HepG2 (cell line): ENCODE data around the gene FUT3.
A peak's percentile ranks its signal among the peaks of the same experiment; 100 is the strongest.

Experiments used
- FOSL2 ChIP-seq: sonication (generic); formaldehyde crosslinking; IDR thresholded peaks from 2 replicates; pipeline ENCODE4 v1.4.0; 2020; ENCODE audit warnings: missing genetic modification reagents
- NFRKB ChIP-seq: fragments of 450-650 bp; IDR thresholded peaks from 2 replicates; pipeline ENCODE4 v1.6.1; 2017
- USF2 ChIP-seq, 2 experiments: sonication (generic) in 1 of 2; formaldehyde crosslinking in 1 of 2; IDR thresholded peaks; 2 replicates each; pipeline versions ENCODE4 v1.5.1 to v1.6.1; 2011 to 2020; ENCODE audit warnings: borderline replicate concordance in 1 of 2, low read depth in 1 of 2, low read length in 1 of 2, mild to moderate bottlenecking in 1 of 2, missing genetic modification reagents in 1 of 2, moderate library complexity in 1 of 2
- ZSCAN30 ChIP-seq: sonication (generic); formaldehyde crosslinking; IDR thresholded peaks from 2 replicates; pipeline ENCODE4 v1.5.0; 2020; ENCODE audit warnings: mild to moderate bottlenecking, missing genetic modification reagents

DNA sequence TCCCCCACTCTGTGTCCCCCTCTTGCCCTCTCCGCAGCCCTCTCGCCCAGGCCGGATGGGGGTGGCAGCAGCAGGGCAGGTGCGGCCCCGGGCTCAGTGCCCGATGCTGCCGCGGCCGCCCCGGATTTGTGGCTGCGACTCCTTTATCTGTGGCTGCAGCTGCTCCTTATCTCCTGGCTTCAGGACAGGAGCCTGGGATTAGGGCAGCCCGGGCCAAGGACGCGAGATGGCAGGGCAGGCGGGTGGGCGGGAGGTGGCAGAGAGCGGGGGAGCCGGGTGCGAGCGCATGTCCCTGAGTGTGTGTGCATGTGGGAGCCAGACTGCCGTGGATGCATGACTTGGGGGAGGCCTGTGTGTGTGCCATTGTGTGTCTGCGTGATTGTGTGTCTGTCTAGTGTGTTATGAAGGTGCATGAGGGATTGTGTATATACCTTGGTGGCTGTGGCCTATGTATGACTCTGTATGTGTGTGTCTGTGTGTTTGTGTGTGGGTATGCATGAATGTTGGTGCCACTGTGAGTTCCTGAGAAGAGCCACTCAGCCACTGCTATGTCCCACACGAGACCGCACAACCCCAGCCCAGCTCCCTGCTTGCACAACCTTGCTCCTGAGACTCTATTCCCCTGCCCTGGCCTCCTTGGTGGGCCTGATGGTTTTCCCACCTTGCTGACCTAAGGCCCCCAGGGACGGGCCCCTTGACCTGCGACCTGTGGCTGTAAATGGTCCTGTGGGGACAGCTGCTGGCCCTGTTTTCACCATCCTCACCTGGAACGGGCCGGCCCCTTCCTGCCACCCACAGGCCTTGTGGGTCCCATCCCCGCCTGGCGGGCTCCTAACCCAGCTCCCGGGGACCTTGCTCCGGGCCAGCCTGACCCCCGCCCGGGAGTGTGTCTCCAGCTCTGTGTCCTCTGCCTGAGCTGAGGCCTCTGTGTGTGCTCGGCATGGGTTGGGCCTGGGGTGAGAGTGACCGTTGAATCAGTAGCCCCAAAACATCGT is 51.7 kb downstream of the FUT3 start:
- TF ChIP-seq NFRKB, result no peak
- TF ChIP-seq FOSL2 (CRISPR knock-in tag), result no peak
- TF ChIP-seq USF2 (IDR thresholded peaks at IDR 0.05; ENCODE audit: low read depth, low read length), result no peak
- 0 out of 2 replicates have a peak, but pooled peaks have one; percentile 18 for TF ChIP-seq USF2 (CRISPR knock-in tag; IDR thresholded peaks at IDR 0.05; ENCODE audit: borderline replicate concordance)
- TF ChIP-seq ZSCAN30, result no peak
